ENCODE measurements around the gene ACBD6. TPM values are rescaled to one million over a fixed set of nuclear protein-coding genes. Genes with fewer than 3 reads are reported as not detected.

ACBD6 gene
- total and polyA plus RNA-seq, 4 donors: 8.3 to 17.3 (median 14.0) TPM

DNA sequence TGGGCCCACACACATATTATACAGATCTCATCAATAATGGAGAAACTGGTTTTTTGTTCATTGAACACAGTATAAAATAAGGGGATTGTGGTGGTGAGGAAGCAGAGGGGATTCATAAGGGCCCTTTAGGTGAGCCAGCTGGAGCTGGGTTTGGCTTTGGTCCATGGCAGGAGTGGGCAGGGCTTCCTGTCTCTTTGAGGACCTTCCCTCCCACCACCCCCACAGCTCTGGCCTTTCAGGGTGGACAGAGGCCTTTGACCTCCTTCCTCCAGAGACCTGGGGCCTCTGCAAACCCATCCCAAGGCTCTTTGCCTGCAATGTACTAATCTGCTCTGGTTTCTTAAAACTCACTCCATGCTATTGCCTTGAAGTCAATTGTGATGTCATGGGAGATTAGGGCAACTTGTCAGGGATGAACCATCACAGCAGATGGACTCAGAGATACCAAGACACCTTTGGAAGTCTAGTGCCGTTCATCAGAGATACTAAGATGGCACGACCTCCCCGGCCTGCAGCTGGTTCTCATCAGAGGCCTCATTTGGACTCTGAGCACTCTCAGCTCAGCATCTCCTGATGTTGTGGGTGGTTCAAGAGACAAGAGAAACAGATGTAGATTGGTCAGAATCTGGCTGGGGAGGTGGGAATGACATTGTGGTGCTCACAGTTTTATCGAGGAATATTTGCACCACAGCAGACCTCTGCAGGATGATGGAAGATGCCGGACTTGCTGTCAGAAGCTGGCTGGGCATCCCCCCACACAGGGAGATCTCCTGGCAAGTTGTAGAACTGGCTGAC lies 234.4 kb downstream of the ACBD6 start:
- Histone ChIP-seq H3K9ac (ENCODE audit: low read depth in 1 of 2, low read length in 2 of 2) (no peak overlapping the region), H3K9me3 (ENCODE audit: control insufficient read depth in 4 of 4, low read length in 3 of 4) (no peaks in the 10 kb centered on the region), H3K4me1 (ENCODE audit: control insufficient read depth in 4 of 4, insufficient read depth in 4 of 4, low read length in 3 of 4) (peaks cover 3 to 8% (median 7%) of the 10 kb centered on the region in 4 donors), H3K27ac (ENCODE audit: low read depth in 1 of 2, low read length in 2 of 2) (no peak overlapping the region), H3K27me3 (ENCODE audit: control insufficient read depth in 4 of 4, insufficient read depth in 4 of 4, low read length in 3 of 4) (no peaks in the 10 kb centered on the region), H3K36me3 (ENCODE audit: control insufficient read depth in 4 of 4, insufficient read depth in 3 of 4, low read depth in 1 of 4, low read length in 3 of 4) (no peaks in the 10 kb centered on the region), H3K4me3 (ENCODE audit: low read depth in 1 of 3, low read length in 3 of 3) (no peak overlapping the region)
- no peak for TF ChIP-seq FOXA2 (IDR thresholded peaks at IDR 0.05)
- no peak for TF ChIP-seq HNF4A (conservative IDR thresholded peaks at IDR 0.05)
- TF ChIP-seq, protein P1, sequence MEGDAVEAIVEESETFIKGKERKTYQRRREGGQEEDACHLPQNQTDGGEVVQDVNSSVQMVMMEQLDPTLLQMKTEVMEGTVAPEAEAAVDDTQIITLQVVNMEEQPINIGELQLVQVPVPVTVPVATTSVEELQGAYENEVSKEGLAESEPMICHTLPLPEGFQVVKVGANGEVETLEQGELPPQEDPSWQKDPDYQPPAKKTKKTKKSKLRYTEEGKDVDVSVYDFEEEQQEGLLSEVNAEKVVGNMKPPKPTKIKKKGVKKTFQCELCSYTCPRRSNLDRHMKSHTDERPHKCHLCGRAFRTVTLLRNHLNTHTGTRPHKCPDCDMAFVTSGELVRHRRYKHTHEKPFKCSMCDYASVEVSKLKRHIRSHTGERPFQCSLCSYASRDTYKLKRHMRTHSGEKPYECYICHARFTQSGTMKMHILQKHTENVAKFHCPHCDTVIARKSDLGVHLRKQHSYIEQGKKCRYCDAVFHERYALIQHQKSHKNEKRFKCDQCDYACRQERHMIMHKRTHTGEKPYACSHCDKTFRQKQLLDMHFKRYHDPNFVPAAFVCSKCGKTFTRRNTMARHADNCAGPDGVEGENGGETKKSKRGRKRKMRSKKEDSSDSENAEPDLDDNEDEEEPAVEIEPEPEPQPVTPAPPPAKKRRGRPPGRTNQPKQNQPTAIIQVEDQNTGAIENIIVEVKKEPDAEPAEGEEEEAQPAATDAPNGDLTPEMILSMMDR (IDR thresholded peaks at IDR 0.05; ENCODE audit: low read depth, low read length, missing input control): no peak
- TF ChIP-seq NR2F2 (IDR thresholded peaks at IDR 0.05): no peak
- no peak for TF ChIP-seq TAF1 (conservative IDR thresholded peaks at IDR 0.05)
- TF ChIP-seq, protein P2, sequence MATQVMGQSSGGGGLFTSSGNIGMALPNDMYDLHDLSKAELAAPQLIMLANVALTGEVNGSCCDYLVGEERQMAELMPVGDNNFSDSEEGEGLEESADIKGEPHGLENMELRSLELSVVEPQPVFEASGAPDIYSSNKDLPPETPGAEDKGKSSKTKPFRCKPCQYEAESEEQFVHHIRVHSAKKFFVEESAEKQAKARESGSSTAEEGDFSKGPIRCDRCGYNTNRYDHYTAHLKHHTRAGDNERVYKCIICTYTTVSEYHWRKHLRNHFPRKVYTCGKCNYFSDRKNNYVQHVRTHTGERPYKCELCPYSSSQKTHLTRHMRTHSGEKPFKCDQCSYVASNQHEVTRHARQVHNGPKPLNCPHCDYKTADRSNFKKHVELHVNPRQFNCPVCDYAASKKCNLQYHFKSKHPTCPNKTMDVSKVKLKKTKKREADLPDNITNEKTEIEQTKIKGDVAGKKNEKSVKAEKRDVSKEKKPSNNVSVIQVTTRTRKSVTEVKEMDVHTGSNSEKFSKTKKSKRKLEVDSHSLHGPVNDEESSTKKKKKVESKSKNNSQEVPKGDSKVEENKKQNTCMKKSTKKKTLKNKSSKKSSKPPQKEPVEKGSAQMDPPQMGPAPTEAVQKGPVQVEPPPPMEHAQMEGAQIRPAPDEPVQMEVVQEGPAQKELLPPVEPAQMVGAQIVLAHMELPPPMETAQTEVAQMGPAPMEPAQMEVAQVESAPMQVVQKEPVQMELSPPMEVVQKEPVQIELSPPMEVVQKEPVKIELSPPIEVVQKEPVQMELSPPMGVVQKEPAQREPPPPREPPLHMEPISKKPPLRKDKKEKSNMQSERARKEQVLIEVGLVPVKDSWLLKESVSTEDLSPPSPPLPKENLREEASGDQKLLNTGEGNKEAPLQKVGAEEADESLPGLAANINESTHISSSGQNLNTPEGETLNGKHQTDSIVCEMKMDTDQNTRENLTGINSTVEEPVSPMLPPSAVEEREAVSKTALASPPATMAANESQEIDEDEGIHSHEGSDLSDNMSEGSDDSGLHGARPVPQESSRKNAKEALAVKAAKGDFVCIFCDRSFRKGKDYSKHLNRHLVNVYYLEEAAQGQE (IDR thresholded peaks at IDR 0.05): no peak
- TF ChIP-seq GABPA (IDR thresholded peaks at IDR 0.05 in 1 of 2, conservative IDR thresholded peaks at IDR 0.05 in 1 of 2): no peak
- no peak for TF ChIP-seq JUND (IDR thresholded peaks at IDR 0.05)
- TF ChIP-seq RAD21 (IDR thresholded peaks at IDR 0.05): no peak
- TF ChIP-seq RXRA (IDR thresholded peaks at IDR 0.05): no peak
- 88% methylated on average over 5 of the region's 5 CpGs for WGBS
- peak; percentile 40 for DNase-seq (ENCODE audit: low spot score)

DNA sequence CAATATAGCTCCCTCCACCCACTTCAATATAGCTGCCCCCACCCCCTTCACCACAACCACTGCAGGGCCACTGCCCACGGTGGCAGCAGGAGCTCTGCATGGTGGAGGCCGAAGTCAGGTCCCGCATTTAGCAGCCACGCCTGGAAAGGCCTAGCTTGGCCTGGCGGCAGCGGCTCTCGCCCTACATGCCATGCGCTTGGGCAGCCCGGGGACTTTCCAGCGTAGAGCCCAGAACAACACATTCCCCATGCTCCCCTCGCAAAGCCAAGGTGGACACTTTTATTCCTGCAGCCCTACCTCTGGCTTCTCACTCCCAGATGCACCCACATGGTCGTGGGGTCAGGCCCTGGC lies 235.2 kb downstream of the ACBD6 start:
- Histone ChIP-seq H3K9me3 (ENCODE audit: control insufficient read depth in 4 of 4, low read length in 3 of 4) (no peaks in the 10 kb centered on the region), H3K4me3 (ENCODE audit: low read depth in 1 of 3, low read length in 3 of 3) (no peak overlapping the region), H3K9ac (ENCODE audit: low read depth in 1 of 2, low read length in 2 of 2) (no peak overlapping the region), H3K36me3 (ENCODE audit: control insufficient read depth in 4 of 4, insufficient read depth in 3 of 4, low read depth in 1 of 4, low read length in 3 of 4) (no peaks in the 10 kb centered on the region), H3K27ac (ENCODE audit: low read depth in 1 of 2, low read length in 2 of 2) (no peak overlapping the region), H3K4me1 (ENCODE audit: control insufficient read depth in 4 of 4, insufficient read depth in 4 of 4, low read length in 3 of 4) (peaks cover 3 to 8% (median 7%) of the 10 kb centered on the region in 4 donors), H3K27me3 (ENCODE audit: control insufficient read depth in 4 of 4, insufficient read depth in 4 of 4, low read length in 3 of 4) (no peaks in the 10 kb centered on the region)
- WGBS: 94% methylated on average over 12 of the region's 12 CpGs
- TF ChIP-seq, protein P2 (IDR thresholded peaks at IDR 0.05): no peak
- TF ChIP-seq EGR1 (IDR thresholded peaks at IDR 0.05; ENCODE audit: low read depth in 2 of 2) (no peak), TAF1 (conservative IDR thresholded peaks at IDR 0.05) (no peak), RAD21 (IDR thresholded peaks at IDR 0.05) (no peak), JUND (IDR thresholded peaks at IDR 0.05) (no peak), SP1 (IDR thresholded peaks at IDR 0.05) (no peak), FOXA1 (IDR thresholded peaks at IDR 0.05) (no peak), HNF4A (conservative IDR thresholded peaks at IDR 0.05) (no peak)
- TF ChIP-seq, protein P3, sequence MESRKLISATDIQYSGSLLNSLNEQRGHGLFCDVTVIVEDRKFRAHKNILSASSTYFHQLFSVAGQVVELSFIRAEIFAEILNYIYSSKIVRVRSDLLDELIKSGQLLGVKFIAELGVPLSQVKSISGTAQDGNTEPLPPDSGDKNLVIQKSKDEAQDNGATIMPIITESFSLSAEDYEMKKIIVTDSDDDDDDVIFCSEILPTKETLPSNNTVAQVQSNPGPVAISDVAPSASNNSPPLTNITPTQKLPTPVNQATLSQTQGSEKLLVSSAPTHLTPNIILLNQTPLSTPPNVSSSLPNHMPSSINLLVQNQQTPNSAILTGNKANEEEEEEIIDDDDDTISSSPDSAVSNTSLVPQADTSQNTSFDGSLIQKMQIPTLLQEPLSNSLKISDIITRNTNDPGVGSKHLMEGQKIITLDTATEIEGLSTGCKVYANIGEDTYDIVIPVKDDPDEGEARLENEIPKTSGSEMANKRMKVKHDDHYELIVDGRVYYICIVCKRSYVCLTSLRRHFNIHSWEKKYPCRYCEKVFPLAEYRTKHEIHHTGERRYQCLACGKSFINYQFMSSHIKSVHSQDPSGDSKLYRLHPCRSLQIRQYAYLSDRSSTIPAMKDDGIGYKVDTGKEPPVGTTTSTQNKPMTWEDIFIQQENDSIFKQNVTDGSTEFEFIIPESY (IDR thresholded peaks at IDR 0.05): no peak
- peak; percentile 27 for DNase-seq (ENCODE audit: low spot score)

Data from liver (tissue), 9 donors.